Glomerular visceral epithelial cell (primary cell): ENCODE data around the gene NCOA5.

ENCODE experiments used
- DNase-seq: peaks from one replicate; pipeline ENCODE4 v3.0.0-alpha.2; 2016; ENCODE audit errors: extremely low spot score

NCOA5 gene

DNA sequence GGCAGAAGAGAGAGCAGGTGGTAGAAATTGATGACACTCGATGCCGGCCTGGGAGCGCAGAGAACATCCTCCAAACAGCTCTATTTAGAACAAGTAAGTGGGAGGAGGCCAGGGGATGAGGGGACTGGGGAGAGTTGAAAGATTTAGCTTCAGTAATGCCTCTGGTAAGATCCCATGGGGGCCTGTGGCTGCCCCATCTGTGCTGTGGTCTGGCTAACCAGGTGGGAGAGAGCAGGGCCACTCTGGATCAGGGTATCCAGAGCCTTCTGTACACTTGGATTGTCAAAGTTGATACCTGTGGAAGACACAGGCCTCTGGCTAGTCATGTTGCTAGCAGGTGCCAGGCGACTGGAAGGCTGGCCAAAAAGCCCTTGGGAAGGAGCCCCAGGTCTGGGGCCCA, 27.6 kb downstream of the NCOA5 start:
- DNase-seq: no peak

DNA sequence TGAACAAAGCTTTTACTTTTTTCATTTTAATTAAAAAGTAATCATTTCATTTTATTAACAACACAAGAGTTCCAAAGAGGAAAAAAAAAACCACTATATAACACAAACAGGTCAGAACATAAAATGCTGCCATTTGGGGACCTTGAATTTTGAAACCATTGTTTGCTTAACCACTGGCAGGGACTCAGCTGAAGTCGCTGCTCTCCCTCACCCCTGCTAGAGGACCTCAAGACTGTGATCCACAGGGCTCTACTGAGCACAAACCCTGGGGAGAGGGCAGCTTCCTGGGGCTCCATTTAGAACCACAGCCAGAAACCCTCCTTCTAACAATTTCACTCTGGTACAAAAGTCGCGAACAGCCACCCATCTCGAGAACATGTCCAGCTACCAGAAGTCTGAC, 28.8 kb downstream of the NCOA5 start:
- DNase-seq: no peak

GRCh38 chr20:46060301-46060881, 29.4 kb downstream of the NCOA5 start:
- DNase-seq: no peak

DNA sequence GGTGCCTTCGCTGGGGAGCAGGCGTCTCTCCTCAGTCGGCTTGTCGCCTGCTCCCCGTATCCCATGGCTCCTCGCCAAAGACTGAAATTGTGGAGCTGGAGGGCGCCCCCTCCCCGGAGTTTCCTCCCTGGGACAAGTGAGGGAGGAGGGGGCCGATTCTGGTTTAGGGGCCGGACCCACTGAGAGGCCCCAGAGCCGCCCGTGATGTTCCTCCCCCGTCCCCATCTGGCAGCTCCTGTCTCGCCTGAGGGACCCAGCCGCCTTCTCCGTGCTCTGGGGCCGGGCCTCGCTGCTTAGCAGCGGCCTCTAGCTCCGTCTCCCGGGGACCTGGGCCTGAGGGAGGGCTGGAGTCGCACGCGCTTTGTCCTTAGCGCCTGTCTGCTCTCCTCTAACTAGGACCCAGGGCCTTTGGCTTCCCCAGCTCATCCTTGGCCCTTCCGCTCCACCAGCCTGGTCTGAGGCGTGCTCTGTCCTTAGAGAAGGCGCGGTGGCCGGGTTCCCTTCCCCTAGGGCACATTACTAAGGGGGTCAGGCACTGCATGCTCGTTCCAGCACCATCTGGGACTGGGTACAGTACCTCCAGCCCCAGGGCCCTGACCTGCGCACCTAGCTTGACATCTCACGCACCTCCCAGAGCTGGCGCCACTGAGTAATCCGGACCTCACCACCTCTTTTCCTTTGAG, 31.0 kb downstream of the NCOA5 start:
- no peak for DNase-seq

DNA sequence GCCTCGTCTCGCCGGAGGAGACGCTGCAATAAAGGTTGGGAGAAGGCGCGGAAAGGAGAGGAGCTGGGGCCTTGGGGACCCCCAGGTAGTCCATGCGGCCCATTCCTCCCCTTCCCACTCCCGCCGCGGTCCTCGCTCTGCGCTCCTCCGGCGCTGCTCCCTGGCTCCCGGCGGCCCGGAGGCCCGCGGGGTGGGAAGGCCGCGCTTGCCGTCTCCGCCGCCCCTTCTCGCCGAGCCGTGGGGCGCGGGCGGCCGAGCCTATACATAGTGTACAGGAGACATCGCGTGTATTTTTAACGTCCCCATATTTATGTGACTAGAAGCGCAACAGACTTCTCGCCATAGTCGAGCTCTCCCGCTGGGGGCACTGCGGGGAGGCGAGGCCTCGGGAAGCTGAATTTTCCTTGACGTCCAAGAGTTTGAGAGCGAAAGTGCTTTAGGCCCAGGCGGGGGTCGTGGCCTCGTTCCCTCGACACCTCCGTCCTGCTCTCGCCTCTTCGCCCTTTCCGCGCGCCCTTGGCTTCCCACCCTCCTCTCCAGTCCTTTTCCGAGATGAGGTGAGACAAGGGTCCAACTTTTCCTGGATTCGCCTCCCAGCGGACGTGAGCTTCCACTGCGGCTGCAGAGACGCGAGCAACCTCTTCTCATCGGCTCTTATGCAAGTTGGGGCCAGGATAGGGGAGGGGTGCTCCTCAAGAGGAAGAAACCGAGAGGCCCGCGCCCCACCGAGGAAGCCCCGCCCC, 31.7 kb downstream of the NCOA5 start:
- peak; percentile 13 for DNase-seq

GRCh38 chr20:46056970-46057855, 32.5 kb downstream of the NCOA5 start:
- DNase-seq: peak; percentile 23

- no peak for DNase-seq
These were observed 33.5 kb downstream of the NCOA5 start for GRCh38 chr20:46056027-46056833.

DNA sequence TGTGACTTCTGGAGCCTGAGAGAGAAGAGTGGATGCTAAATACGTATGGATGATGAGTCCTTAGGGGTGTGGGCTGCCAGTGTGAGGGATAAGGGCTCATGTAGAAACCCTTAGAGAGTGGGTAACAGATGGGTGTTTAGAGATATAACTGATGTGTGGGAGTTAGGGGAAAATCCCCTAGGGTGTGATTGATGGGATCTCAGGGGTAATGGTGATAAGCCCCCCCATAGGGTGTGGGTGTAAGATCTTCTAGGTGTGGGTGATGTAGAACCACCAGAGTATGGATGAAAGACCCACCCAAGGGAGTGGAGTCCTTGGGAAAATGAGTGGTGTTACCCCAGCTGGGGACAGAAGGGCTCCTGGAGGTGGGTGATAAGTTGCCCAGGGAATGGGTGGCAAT, 34.5 kb downstream of the NCOA5 start:
- no peak for DNase-seq

DNA sequence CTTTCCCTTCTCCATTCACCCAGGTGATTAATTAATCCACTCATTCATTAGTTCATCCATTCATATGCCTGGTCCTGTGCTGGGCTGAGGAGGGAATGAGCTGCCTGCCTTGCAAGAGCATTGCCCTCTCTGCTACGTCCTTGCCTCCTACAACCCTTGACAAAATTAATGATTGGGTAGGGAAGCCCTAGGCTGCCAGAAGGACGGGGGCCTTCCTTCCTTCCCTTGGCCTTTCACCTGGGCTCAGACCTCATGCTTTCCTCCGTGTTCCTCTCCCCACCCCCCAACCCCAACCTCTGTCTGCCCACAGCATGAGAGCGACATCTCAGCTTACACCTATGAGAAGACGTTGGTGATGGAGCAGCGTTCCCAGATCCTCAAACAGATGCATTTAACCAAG, 35.2 kb downstream of the NCOA5 start:
- no peak for DNase-seq

DNA sequence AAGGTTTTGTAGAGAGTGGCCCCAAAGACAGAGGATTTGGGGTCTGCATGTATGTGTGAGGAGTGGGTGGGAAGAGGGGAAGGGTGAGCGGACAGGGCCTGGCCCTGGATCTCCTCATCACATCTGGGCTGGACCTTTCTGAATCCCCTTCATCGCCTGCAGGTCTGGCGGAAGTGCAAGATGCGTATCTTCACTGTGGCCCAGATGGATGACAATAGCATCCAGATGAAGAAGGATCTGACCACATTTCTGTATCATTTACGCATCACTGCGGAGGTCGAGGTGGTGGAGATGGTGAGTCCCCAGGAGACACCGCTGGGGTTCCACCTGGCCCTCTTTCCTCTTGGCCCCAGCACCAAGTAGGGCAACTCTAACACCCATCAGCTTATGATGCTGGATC, 36.3 kb downstream of the NCOA5 start:
- no peak for DNase-seq

DNA sequence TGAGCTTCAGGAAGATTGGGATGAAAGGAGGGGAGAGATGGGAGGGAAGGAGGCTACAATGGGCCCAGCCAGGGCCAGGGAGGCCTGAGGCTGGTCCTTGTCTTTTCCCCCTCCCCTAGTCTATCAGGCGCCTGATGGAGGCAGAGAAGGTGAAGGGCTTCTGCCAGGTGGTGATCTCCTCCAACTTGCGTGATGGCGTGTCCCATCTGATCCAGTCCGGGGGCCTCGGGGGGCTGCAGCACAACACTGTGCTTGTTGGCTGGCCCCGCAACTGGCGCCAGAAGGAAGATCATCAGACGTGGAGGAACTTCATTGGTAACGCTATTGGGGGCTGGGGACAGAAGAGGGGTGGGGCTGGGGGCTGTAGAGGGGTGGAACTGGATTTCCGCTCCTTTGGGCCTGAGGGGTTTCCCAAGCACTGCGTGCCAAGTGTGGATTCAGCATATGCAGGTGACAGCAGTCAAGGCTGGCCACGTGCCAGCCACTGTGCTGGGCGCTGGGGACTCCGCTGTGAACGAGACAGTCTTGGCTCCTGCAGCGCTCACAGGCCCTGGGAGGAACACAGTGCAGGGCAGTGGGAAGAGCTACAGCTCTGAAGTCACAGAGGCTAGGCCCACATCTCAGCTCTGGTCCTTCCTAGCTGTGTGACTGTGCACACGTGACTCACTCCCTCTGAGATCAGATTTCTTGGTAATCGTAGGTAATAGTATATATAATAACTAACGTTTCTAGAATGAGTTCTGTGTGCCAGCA, 38.0 kb downstream of the NCOA5 start:
- DNase-seq: no peak

GRCh38 chr20:46050885-46051284, 38.9 kb downstream of the NCOA5 start:
- DNase-seq: no peak

- no peak for DNase-seq
These were observed 39.3 kb downstream of the NCOA5 start for GRCh38 chr20:46050444-46050843.

DNA sequence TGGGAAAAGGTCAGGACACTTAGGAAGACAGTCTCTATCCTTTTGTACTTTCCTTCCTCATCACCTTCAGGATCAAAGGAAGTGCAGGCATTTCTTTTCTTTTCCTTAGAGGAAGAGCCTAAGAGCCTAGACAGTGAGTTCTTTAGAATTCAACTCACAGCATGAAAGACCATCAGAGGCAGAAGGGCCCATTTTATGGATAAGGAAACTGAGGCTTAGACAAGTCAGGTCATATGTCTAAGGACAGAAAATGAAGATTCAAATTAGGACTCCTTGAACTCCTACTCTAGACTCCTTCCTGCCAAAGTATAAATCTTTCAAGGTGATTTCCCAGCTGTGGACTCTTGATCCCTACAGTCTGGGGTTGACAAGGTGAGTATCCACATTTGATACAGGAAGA, 39.9 kb downstream of the NCOA5 start:
- DNase-seq: no peak

DNA sequence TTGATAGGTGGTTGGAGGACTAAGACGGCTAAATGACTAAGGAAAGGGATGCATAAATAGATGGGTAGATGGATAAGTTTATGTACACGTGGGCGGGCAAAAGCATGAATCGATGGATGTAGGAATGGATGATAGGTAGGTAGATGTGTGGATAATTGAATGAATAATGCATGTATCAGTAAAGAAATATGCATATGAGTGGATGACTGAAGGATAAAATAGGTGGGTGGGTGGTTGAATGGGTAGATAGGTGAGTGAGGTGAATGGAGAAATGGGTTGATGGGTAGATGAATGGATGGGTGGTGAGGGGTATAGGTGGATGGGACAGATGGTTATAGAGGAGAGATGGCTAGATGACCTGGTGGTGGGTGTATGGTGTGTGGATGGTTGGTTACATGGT, 40.6 kb downstream of the NCOA5 start:
- DNase-seq: no peak

GRCh38 chr20:46047821-46048220, 41.9 kb downstream of the NCOA5 start:
- DNase-seq: no peak

GRCh38 chr20:46046588-46047310, 43.0 kb downstream of the NCOA5 start:
- DNase-seq: no peak

- no peak for DNase-seq
These were observed 44.9 kb downstream of the NCOA5 start for GRCh38 chr20:46044896-46045295.

- DNase-seq: no peak
These were observed 46.2 kb downstream of the NCOA5 start for GRCh38 chr20:46043556-46043955.
